ENCODE data around the gene FLRT2.

The FLRT2 gene

DNA sequence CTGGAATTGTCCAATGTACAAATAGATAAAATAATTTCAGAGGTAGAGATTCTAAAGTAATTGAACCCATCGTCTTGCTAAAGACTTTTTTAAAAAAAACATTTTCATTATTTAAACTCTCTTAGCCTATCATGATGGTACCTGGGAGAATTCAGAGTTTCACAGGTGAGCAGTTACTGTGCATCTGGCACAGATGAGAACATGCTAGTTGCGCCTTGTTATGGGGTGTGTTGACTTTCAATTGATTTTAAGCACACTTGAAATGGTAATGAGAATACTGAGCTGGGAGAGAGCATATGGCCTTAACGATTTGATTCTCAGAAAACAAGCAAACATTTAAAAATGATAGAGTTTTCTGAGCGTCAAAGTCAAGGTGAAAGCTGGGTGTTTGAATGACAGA, 66.6 kb downstream of the FLRT2 start:
- DNase-seq (ENCODE audit: low spot score), result no peak

GRCh38 chr14:85597701-85598100, 67.8 kb downstream of the FLRT2 start:
- in situ Hi-C loops (cut with MboI; ENCODE audit: low sequenced_read_pairs, unreplicated experiment), result no loop called here
- no peak for TF ChIP-seq CTCF (IDR thresholded peaks at IDR 0.05; ENCODE audit: borderline replicate concordance, control extremely low read depth, extremely low read depth, insufficient read depth, missing control alignments)
- DNase-seq (ENCODE audit: low spot score), result no peak

More for the DNA sequence above, 66.6 kb downstream of the FLRT2 start:
- no peak for TF ChIP-seq CTCF (IDR thresholded peaks at IDR 0.05; ENCODE audit: borderline replicate concordance, control extremely low read depth, extremely low read depth, insufficient read depth, missing control alignments)
- in situ Hi-C loops (cut with MboI; ENCODE audit: low sequenced_read_pairs, unreplicated experiment), result no loop called here

DNA sequence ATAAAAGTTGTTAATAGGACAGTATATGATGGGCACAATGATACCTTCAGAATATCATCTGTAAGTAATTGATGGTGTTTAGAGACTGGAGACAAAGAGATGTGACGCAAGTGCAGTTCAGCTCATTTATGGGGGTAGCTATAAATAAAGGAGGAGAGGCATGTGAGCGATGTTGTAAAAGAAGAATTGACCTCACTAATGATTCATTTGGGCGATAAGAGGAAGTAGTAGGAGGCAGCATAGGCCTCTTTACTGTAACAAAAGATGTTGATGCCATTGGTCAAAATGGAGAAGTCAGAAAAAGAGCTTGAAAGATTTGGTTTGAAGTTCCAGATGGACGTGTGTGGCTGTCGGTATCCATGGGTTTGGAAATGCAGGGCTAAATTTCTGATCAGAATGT, 70.0 kb downstream of the FLRT2 start:
- in situ Hi-C loops (cut with MboI; ENCODE audit: low sequenced_read_pairs, unreplicated experiment), result no loop called here
- TF ChIP-seq CTCF (IDR thresholded peaks at IDR 0.05; ENCODE audit: borderline replicate concordance, control extremely low read depth, extremely low read depth, insufficient read depth, missing control alignments), result no peak
- DNase-seq (ENCODE audit: low spot score), result no peak

- no peak for TF ChIP-seq CTCF (IDR thresholded peaks at IDR 0.05; ENCODE audit: borderline replicate concordance, control extremely low read depth, extremely low read depth, insufficient read depth, missing control alignments)
- in situ Hi-C loops (cut with MboI; ENCODE audit: low sequenced_read_pairs, unreplicated experiment), result no loop called here
- no peak for DNase-seq (ENCODE audit: low spot score)
Observed at GRCh38 chr14:85601246-85601645, 71.3 kb downstream of the FLRT2 start.

DNA sequence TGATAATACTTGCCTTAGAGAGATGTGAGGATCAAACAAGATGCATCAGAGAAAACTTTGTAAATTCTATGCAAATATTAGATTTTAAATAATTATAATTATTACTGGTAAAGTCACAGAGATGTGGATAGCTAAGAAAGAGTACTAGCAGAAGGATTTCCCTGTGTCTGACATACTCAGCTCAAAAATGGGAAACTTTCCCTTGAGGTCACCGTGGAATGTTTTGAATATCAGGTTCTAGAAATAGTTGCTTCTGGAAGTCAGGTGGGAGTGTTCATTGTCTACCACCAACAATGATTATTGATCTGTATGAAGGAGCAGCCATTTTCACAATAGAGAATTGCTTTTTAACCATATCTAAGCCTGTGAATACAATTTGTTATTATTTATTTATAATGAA, 71.7 kb downstream of the FLRT2 start:
- no peak for TF ChIP-seq CTCF (IDR thresholded peaks at IDR 0.05; ENCODE audit: borderline replicate concordance, control extremely low read depth, extremely low read depth, insufficient read depth, missing control alignments)
- no peak for DNase-seq (ENCODE audit: low spot score)
- in situ Hi-C loops (cut with MboI; ENCODE audit: low sequenced_read_pairs, unreplicated experiment), result no loop called here

- no peak for DNase-seq (ENCODE audit: low spot score)
- in situ Hi-C loops (cut with MboI; ENCODE audit: low sequenced_read_pairs, unreplicated experiment), result no loop called here
- no peak for TF ChIP-seq CTCF (IDR thresholded peaks at IDR 0.05; ENCODE audit: borderline replicate concordance, control extremely low read depth, extremely low read depth, insufficient read depth, missing control alignments)
Observed at GRCh38 chr14:85602345-85602744, 72.4 kb downstream of the FLRT2 start.

GRCh38 chr14:85604021-85604420, 74.1 kb downstream of the FLRT2 start:
- no peak for DNase-seq (ENCODE audit: low spot score)
- no peak for TF ChIP-seq CTCF (IDR thresholded peaks at IDR 0.05; ENCODE audit: borderline replicate concordance, control extremely low read depth, extremely low read depth, insufficient read depth, missing control alignments)
- in situ Hi-C loops (cut with MboI; ENCODE audit: low sequenced_read_pairs, unreplicated experiment), result no loop called here

All from GM13976 (cell line).